NB4 (cell line): Measurements from ENCODE around the gene LILRB2.

Experiments
- POLR2A ChIP-seq: IDR thresholded peaks from 2 replicates; pipeline ENCODE4 v1.6.1; 2011; ENCODE audit warnings: mild to moderate bottlenecking; ENCODE audit not compliant: insufficient read length; ENCODE audit errors: extremely low read depth
- TF ChIP-seq, protein P1 (sequence below): IDR thresholded peaks from one replicate; pipeline ENCODE4 v1.5.1; 2012; ENCODE audit warnings: low read depth, low read length

DNA sequence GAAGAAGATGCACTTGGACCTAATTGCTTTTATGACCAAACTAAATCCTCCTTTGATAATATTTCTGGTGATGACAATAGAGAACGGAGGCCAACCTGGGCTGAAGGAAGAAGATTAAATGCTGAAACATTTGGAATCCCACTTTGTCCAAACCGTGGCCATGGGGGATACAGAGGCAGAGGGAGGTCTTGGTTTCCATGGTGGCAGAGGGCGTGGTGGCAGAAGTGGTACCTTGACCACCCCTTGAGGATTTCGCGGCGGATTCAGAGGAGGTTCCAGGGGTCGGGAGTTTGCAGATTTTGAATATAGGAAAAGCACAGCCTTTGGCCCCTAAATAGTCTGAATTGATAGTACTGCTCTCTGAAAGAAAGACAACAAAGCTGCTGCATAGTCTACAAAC, 50.9 kb downstream of the LILRB2 start:
- TF ChIP-seq, protein P1, sequence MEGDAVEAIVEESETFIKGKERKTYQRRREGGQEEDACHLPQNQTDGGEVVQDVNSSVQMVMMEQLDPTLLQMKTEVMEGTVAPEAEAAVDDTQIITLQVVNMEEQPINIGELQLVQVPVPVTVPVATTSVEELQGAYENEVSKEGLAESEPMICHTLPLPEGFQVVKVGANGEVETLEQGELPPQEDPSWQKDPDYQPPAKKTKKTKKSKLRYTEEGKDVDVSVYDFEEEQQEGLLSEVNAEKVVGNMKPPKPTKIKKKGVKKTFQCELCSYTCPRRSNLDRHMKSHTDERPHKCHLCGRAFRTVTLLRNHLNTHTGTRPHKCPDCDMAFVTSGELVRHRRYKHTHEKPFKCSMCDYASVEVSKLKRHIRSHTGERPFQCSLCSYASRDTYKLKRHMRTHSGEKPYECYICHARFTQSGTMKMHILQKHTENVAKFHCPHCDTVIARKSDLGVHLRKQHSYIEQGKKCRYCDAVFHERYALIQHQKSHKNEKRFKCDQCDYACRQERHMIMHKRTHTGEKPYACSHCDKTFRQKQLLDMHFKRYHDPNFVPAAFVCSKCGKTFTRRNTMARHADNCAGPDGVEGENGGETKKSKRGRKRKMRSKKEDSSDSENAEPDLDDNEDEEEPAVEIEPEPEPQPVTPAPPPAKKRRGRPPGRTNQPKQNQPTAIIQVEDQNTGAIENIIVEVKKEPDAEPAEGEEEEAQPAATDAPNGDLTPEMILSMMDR: no peak
- TF ChIP-seq POLR2A: no peak
